MM.1S (cell line): Measurements from ENCODE around the gene TMEM117.

Experiments used
- DNase-seq: peaks from one replicate; pipeline ENCODE4 v3.0.0-alpha.2; 2015
- H2AFZ ChIP-seq: fragments of 300-600 bp; sonication (generic); 2 replicates; pipeline ENCODE4 v1.6.0; 2016; ENCODE audit warnings: antibody characterized with exemption, low read length
- H3F3A ChIP-seq: fragments of 300-600 bp; sonication (generic); 2 replicates; pipeline ENCODE4 v1.6.1; 2016; ENCODE audit warnings: mild to moderate bottlenecking, antibody characterized with exemption, low read length, moderate library complexity, mixed read lengths; ENCODE audit not compliant: insufficient read depth
- H3K27ac ChIP-seq: fragments of 300-600 bp; sonication (generic); 2 replicates; pipeline ENCODE4 v1.5.1; 2016; ENCODE audit warnings: mild to moderate bottlenecking, low read length
- H3K27me3 ChIP-seq: fragments of 300-600 bp; sonication (generic); replicated peaks from 2 replicates; pipeline ENCODE4 v1.6.0; 2016; ENCODE audit warnings: low read length; ENCODE audit not compliant: insufficient read depth
- H3K36me3 ChIP-seq: fragments of 300-600 bp; sonication (generic); replicated peaks from 2 replicates; pipeline ENCODE4 v1.6.1; 2016; ENCODE audit warnings: mild to moderate bottlenecking, low read length, mixed read lengths; ENCODE audit not compliant: insufficient read depth
- H3K4me1 ChIP-seq: fragments of 300-600 bp; sonication (generic); 2 replicates; pipeline ENCODE4 v1.6.1; 2016; ENCODE audit warnings: low read length, mixed read lengths
- H3K4me2 ChIP-seq: fragments of 300-600 bp; sonication (generic); 2 replicates; pipeline ENCODE4 v1.6.0; 2016; ENCODE audit warnings: low read depth, low read length
- H3K4me3 ChIP-seq: fragments of 300-600 bp; sonication (generic); 2 replicates; pipeline ENCODE4 v1.5.1; 2016; ENCODE audit warnings: low read length, mixed read lengths
- H3K79me2 ChIP-seq: fragments of 300-600 bp; sonication (generic); 2 replicates; pipeline ENCODE4 v1.6.1; 2016; ENCODE audit warnings: mixed run types, low read length, mixed read lengths
- H3K9ac ChIP-seq: fragments of 300-600 bp; sonication (generic); 2 replicates; pipeline ENCODE4 v1.6.1; 2016; ENCODE audit warnings: low read length, mixed read lengths
- H3K9me2 ChIP-seq: fragments of 300-600 bp; sonication (generic); replicated peaks from 2 replicates; pipeline ENCODE4 v1.6.1; 2016; ENCODE audit warnings: mild to moderate bottlenecking, low read length, mixed read lengths; ENCODE audit not compliant: insufficient read depth
- H3K9me3 ChIP-seq: fragments of 300-600 bp; sonication (generic); replicated peaks from 2 replicates; pipeline ENCODE4 v1.6.1; 2016; ENCODE audit warnings: mild to moderate bottlenecking, low read length, mixed read lengths; ENCODE audit not compliant: insufficient read depth
- H4K20me1 ChIP-seq: fragments of 300-600 bp; sonication (generic); 2 replicates; pipeline ENCODE4 v1.6.1; 2016; ENCODE audit warnings: mild to moderate bottlenecking, low read length, moderate library complexity, mixed read lengths; ENCODE audit not compliant: insufficient read depth
- CTCF ChIP-seq: fragments of 300-600 bp; sonication (generic); IDR thresholded peaks from 2 replicates; pipeline ENCODE4 v1.5.1; 2016; ENCODE audit warnings: antibody characterized with exemption, low read length, mixed read lengths
- EZH2 ChIP-seq: fragments of 300-600 bp; sonication (generic); optimal IDR thresholded peaks from 2 replicates; pipeline ENCODE3; 2017; ENCODE audit warnings: low read depth, mild to moderate bottlenecking, antibody characterized with exemption, low read length, mixed read lengths
- EZH2phosphoT487 ChIP-seq: fragments of 300-600 bp; sonication (generic); IDR thresholded peaks from 2 replicates; pipeline ENCODE4 v1.6.1; 2018; ENCODE audit warnings: antibody characterized with exemption, low read length

TMEM117 gene

GRCh38 chr12:44258246-44258645 is 422.4 kb downstream of the TMEM117 start:
- H3K27ac ChIP-seq = no peak overlapping the region
- H2AFZ ChIP-seq = no peak overlapping the region
- no peaks in the 10 kb centered on the region for H4K20me1 ChIP-seq
- no peaks in the 10 kb centered on the region for H3K36me3 ChIP-seq
- H3F3A ChIP-seq = no peaks in the 10 kb centered on the region
- H3K4me1 ChIP-seq = no peaks in the 10 kb centered on the region
- no peak for DNase-seq
- no peaks in the 10 kb centered on the region for H3K79me2 ChIP-seq
- H3K4me3 ChIP-seq = no peak overlapping the region
- H3K9me2 ChIP-seq = no peaks in the 10 kb centered on the region
- H3K4me2 ChIP-seq = no peak overlapping the region
- no peaks in the 10 kb centered on the region for H3K27me3 ChIP-seq
- no peak for TF ChIP-seq EZH2
- no peak for TF ChIP-seq EZH2phosphoT487
- no peak for TF ChIP-seq CTCF
- H3K9me3 ChIP-seq = no peaks in the 10 kb centered on the region
- H3K9ac ChIP-seq = no peak overlapping the region

- Histone ChIP-seq H3K9me2 (no peaks in the 10 kb centered on the region), H3K9me3 (no peaks in the 10 kb centered on the region), H3K9ac (no peak overlapping the region), H3F3A (no peaks in the 10 kb centered on the region), H2AFZ (no peak overlapping the region), H3K4me1 (no peaks in the 10 kb centered on the region), H3K79me2 (no peaks in the 10 kb centered on the region), H3K27me3 (no peaks in the 10 kb centered on the region), H3K36me3 (no peaks in the 10 kb centered on the region), H3K4me3 (no peak overlapping the region), H4K20me1 (no peaks in the 10 kb centered on the region), H3K27ac (no peak overlapping the region), H3K4me2 (no peak overlapping the region)
- DNase-seq = no peak
- TF ChIP-seq CTCF (no peak), EZH2 (no peak), EZH2phosphoT487 (no peak)
Measured at GRCh38 chr12:44259890-44260289, 424.0 kb downstream of the TMEM117 start.

- Histone ChIP-seq H3K4me2 (no peak overlapping the region), H3K27me3 (no peaks in the 10 kb centered on the region), H3F3A (no peaks in the 10 kb centered on the region), H3K4me1 (no peaks in the 10 kb centered on the region), H3K36me3 (no peaks in the 10 kb centered on the region), H3K4me3 (no peak overlapping the region), H4K20me1 (no peaks in the 10 kb centered on the region), H2AFZ (no peak overlapping the region), H3K9me2 (no peaks in the 10 kb centered on the region), H3K27ac (no peak overlapping the region), H3K79me2 (no peaks in the 10 kb centered on the region), H3K9me3 (no peaks in the 10 kb centered on the region), H3K9ac (no peak overlapping the region)
- TF ChIP-seq CTCF = no peak
- no peak for TF ChIP-seq EZH2
- no peak for TF ChIP-seq EZH2phosphoT487
- DNase-seq = no peak
Measured at GRCh38 chr12:44260581-44260980, 424.7 kb downstream of the TMEM117 start.
